Cardiac fibroblast (primary cell): Measurements from ENCODE around the gene PRDM11.

Experiments used
- DNase-seq, 2 donors: peaks; one replicate each; pipeline versions ENCODE4 v3.0.0 to v3.0.0-alpha.2; 2010; ENCODE audit warnings: low read depth in 2 of 2
- H3K4me3 ChIP-seq, 2 donors: replicated peaks in 1 of 2; 1 replicate in 1 of 2; 2 replicates in 1 of 2; pipeline ENCODE4 v1.5.1; 2011; ENCODE audit warnings: low read depth in 2 of 2, low read length in 2 of 2, mild to moderate bottlenecking in 2 of 2, moderate library complexity in 1 of 2
- TF ChIP-seq, protein P1 (sequence below): IDR thresholded peaks from one replicate; pipeline ENCODE4 v1.5.1; 2011; ENCODE audit warnings: low read depth, mild to moderate bottlenecking, low read length, inconsistent platforms

Gene PRDM11

DNA sequence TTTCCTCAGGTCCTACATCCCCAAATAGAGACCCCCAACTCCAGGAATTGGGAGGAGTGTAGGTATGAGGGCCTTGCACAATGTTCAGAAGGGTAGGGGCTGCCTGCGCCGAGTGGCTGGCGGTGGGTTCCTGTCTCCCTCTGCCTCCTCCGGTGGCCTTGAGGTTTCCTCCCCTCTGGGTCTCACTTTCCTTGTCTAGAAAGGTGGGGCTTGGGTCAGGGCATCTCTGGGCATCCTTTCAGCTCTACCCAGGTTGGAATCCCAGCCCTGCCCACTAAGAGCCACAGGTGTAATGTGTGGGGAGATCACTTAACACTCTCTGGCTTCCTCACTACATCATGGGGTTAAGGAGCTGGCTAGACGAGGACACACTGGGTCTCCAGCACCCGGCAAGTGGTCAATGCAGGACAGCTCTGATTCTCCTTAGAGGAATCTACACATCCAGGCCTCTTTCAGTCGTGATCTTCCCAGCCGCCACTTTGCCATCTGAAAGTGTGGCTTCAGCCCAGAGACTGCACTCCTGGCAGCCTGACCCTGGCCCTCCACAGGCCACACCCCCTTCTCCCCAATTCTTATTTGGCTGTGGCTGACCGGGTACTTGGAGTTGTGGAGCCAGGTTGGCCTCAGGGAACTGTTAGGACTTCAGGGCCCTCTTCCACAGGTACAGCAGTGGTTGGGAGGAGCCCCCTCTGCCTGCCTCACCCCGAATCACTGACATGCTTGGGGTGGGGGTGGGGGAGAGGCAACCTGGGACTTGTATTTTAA is 22.1 kb downstream of the PRDM11 start:
- no peak overlapping the region for H3K4me3 ChIP-seq
- no peak for DNase-seq
- TF ChIP-seq, protein P1, sequence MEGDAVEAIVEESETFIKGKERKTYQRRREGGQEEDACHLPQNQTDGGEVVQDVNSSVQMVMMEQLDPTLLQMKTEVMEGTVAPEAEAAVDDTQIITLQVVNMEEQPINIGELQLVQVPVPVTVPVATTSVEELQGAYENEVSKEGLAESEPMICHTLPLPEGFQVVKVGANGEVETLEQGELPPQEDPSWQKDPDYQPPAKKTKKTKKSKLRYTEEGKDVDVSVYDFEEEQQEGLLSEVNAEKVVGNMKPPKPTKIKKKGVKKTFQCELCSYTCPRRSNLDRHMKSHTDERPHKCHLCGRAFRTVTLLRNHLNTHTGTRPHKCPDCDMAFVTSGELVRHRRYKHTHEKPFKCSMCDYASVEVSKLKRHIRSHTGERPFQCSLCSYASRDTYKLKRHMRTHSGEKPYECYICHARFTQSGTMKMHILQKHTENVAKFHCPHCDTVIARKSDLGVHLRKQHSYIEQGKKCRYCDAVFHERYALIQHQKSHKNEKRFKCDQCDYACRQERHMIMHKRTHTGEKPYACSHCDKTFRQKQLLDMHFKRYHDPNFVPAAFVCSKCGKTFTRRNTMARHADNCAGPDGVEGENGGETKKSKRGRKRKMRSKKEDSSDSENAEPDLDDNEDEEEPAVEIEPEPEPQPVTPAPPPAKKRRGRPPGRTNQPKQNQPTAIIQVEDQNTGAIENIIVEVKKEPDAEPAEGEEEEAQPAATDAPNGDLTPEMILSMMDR = no peak

DNA sequence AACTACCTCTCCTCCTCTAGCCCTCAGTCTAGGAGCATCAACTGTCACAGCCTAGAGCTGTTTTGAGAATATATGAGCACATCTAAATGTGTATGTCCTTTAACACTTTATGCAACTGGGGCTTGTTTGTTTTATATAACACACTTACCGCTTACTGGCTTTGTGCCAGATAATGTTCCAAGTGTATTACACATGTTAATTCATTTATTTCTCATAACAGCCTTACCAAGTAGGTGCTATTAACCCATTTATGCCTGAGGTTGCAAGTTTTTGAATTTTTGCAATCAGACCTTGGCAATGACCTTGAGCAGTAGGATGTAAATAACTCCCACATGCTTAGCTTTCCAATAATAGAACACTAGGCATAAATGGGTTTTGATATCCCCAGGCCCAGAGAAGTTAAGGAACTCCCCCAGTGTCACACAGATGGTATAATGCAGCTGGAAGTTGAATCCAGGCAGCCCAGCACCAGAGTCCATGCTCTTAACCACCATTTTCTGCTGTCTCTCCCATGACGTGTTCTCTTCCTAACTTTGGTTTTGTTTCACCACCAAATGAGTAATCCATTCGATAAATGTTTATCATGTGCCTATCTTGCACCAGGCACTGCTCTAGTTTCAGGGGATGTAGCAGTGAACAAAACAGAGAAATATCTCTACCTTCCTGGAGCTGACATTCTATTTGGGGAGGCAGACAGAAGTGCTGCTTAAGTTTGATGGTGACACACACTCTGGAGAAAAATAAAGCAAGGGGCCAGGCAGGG is 23.1 kb downstream of the PRDM11 start:
- TF ChIP-seq, protein P1 = no peak
- H3K4me3 ChIP-seq = no peak overlapping the region
- DNase-seq = no peak

DNA sequence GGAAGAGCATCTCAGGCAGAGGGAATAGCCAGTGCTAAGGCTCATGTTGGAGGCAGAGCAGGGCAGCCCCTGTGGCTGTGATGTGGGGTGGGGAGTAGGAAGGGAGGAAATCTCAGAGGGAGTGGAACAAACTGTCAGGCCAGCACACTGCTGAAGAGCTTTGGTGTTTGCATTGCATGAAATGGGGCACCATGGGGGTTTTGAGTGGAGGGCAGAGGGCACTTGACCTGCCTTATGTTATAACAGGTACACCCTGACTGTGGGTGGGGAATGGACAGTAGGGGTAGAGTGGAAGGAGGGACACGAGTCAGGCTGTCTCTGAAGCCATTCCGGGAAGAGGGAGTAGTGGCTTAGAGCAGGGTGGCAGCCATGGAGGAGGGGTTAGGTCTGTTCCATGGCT is 24.0 kb downstream of the PRDM11 start:
- TF ChIP-seq, protein P1 = no peak
- DNase-seq = no peak
- no peak overlapping the region for H3K4me3 ChIP-seq

DNA sequence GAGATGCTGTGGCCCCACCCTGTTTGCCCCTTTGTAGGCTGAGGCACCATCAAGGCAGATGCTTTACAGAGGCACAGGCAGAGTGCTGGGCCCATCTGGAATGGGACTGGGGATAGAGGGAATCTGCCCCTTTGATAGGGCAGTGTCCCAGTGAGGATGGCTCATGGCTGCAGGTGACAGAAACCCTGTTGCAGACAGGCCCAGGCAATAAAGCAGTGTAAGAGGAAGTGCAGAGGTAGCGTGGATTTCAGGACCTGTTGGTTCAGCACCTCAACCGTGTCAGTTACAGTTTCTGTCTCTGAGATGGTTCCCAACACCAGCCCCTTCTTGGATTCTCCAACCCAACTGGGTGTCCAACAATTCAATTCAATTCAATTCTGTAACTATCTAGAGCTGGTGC is 25.1 kb downstream of the PRDM11 start:
- DNase-seq = no peak
- TF ChIP-seq, protein P1 = no peak
- no peak overlapping the region for H3K4me3 ChIP-seq

DNA sequence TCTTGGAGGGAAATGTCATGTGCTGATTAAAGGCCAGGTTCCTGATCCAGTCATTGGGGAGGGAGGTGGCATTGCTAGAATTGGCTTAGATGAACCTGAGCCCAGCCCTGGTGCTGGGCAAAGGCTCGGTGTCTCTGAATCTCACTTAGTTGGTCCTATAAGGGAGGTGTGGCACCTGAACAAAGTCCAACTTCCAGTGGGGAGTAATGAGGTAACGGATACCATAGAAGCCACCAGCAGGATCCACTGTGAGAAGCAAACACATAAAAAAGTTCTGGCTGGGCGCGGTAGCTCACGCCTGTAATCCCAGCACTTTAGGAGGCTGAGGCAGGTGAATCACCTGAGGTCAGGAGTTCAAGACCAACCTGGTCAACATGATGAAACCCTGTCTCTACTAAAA is 26.6 kb downstream of the PRDM11 start:
- TF ChIP-seq, protein P1 = no peak
- H3K4me3 ChIP-seq = no peak overlapping the region
- DNase-seq = no peak

DNA sequence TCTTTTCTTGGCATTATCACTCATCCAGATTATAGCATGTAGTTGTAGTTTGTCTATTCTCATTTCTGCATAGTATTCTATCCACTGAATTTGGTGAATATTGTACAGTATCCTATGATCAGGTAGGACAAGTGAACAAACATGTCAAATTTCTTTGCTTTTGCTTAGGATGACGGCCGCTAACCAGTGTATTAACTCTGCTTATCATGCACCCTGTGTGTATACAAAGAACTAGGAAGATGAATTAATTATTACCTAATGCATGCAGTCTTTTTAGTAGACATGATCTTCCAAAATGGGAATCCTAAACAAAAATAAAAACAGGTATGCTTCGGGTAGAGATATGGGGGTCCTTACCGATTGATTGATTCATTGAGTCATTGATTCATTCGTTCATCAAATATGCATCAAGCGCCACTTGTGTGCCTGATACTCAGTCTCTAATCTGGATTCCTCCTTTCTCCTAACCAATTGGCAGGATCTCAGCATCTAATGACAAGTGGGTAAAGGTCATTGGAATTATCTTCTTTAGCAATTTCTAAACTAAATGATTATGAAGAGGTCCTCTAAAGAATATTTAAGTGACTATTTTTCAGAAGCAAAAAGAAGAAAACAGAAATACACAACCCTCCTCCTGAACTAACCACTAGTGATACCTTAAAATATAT is 27.9 kb downstream of the PRDM11 start:
- no peak overlapping the region for H3K4me3 ChIP-seq
- TF ChIP-seq, protein P1 = no peak
- no peak for DNase-seq
